Hair follicle dermal papilla cell (primary cell): ENCODE data around the gene APLP1. TPM values are rescaled to one million over a fixed set of nuclear protein-coding genes. Genes with fewer than 3 reads are reported as not detected.

Experiments
- small RNA-seq: library from RNA; depleted of rRNA; stranded (forward); fragments of <200 nt; gene quantifications from one replicate; pipeline ENCODE3, GENCODE V24; 2012
- total RNA-seq: library from RNA; depleted of rRNA; stranded (reverse); fragments of >200 nt; gene quantifications from 2 replicates; pipeline ENCODE4 v1.2.3, GENCODE V29; 2012

Gene APLP1
- total RNA-seq: 13.8 and 16.4 TPM in 2 replicates

GRCh38 chr19:35868172-35868822, at the start of gene APLP1:
APLP1 (plus strand) TSS chr19:35868574; CDS start chr19:35868637, 63 bp downstream.

GRCh38 chr19:35852029-35852780, 16.2 kb upstream of the APLP1 start, which contains the start of gene NPHS1:
NPHS1 (minus strand) TSS chr19:35852504; CDS start chr19:35851837, 667 bp downstream.

GRCh38 chr19:35856546-35857149, 11.7 kb upstream of the APLP1 start, which contains the start of gene KIRREL2:
KIRREL2 (plus strand) TSS chr19:35856911; CDS start chr19:35857120, 209 bp downstream.

GRCh38 chr19:35901854-35902661, 33.7 kb downstream of the APLP1 start, which contains the start of gene HCST:
HCST (plus strand) TSS chr19:35902529; CDS start chr19:35902594, 65 bp downstream.

GRCh38 chr19:35908010-35908441, 39.7 kb downstream of the APLP1 start, which contains the start of gene TYROBP:
TYROBP (minus strand) TSS chr19:35908295; CDS start chr19:35908228, 67 bp downstream.

Small RNA genes lying within 50 kb of the gene (small RNA-seq; reads per million reads assigned to genes)
- gene RN7SL402P: not detected

Other genes starting within 250 kb of the APLP1 start
- 41.4 and 46.0 TPM in 2 replicates for gene RBM42, start 239.5 kb upstream of the APLP1 start, total RNA-seq
- gene ETV2, start 226.8 kb upstream of the APLP1 start, total RNA-seq: 0.65 TPM in 1 of 2 replicates, not detected in the other
- gene COX6B1, start 220.3 kb upstream of the APLP1 start, total RNA-seq: 153 and 283 TPM in 2 replicates
- not detected in 2 replicates for gene UPK1A, start 202.1 kb upstream of the APLP1 start, total RNA-seq
- not detected in 2 replicates for gene ZBTB32, start 164.0 kb upstream of the APLP1 start, total RNA-seq
- gene KMT2B, start 150.6 kb upstream of the APLP1 start, total RNA-seq: 6.6 and 9.1 TPM in 2 replicates
- gene IGFLR1, start 126.1 kb upstream of the APLP1 start, total RNA-seq: 0.73 and 0.97 TPM in 2 replicates
- gene U2AF1L4, start 123.2 kb upstream of the APLP1 start, total RNA-seq: 6.8 and 7.2 TPM in 2 replicates
- 6.5 and 8.9 TPM in 2 replicates for gene PSENEN, start 122.9 kb upstream of the APLP1 start, total RNA-seq
- 11.4 and 14.7 TPM in 2 replicates for gene LIN37, start 120.0 kb upstream of the APLP1 start, total RNA-seq
- 13.6 and 14.8 TPM in 2 replicates for gene HSPB6, start 111.5 kb upstream of the APLP1 start, total RNA-seq
- gene PROSER3, start 110.4 kb upstream of the APLP1 start, total RNA-seq: 10.2 and 10.6 TPM in 2 replicates
- 3.0 and 6.8 TPM in 2 replicates for gene ARHGAP33, start 93.0 kb upstream of the APLP1 start, total RNA-seq
- gene PRODH2, start 55.7 kb upstream of the APLP1 start, total RNA-seq: not detected in 2 replicates
- gene NPHS1, start 16.1 kb upstream of the APLP1 start, total RNA-seq: not detected in 2 replicates
- gene KIRREL2, start 11.7 kb upstream of the APLP1 start, total RNA-seq: not detected in 2 replicates
- gene NFKBID, start 32.0 kb downstream of the APLP1 start, total RNA-seq: 4.1 and 14.8 TPM in 2 replicates
- gene HCST, start 34.0 kb downstream of the APLP1 start, total RNA-seq: 0.81 TPM in 1 of 2 replicates, not detected in the other
- gene TYROBP, start 39.7 kb downstream of the APLP1 start, total RNA-seq: 0.73 TPM in 1 of 2 replicates, not detected in the other
- gene LRFN3, start 67.8 kb downstream of the APLP1 start, total RNA-seq: 5.8 and 6.0 TPM in 2 replicates
- gene SDHAF1, start 126.6 kb downstream of the APLP1 start, total RNA-seq: 9.9 and 22.1 TPM in 2 replicates
- gene SYNE4, start 140.2 kb downstream of the APLP1 start, total RNA-seq: not detected in 2 replicates
- gene ALKBH6, start 145.6 kb downstream of the APLP1 start, total RNA-seq: 10.9 and 16.6 TPM in 2 replicates
- gene CLIP3, start 164.3 kb downstream of the APLP1 start, total RNA-seq: 20.4 and 22.8 TPM in 2 replicates
- 8.0 and 8.9 TPM in 2 replicates for gene THAP8, start 185.7 kb downstream of the APLP1 start, total RNA-seq
- 1.5 and 2.2 TPM in 2 replicates for gene WDR62, start 186.3 kb downstream of the APLP1 start, total RNA-seq
- gene OVOL3, start 242.6 kb downstream of the APLP1 start, total RNA-seq: not detected in 2 replicates
- gene POLR2I, start 246.3 kb downstream of the APLP1 start, total RNA-seq: 17.2 and 19.8 TPM in 2 replicates
- 131 and 159 TPM in 2 replicates for gene TBCB, start 246.9 kb downstream of the APLP1 start, total RNA-seq